ENCODE data around the gene TSEN2. TPM values are rescaled to one million over a fixed set of nuclear protein-coding genes. Genes with fewer than 3 reads are reported as not detected.

The TSEN2 gene
- total and polyA plus RNA-seq, 2 of the 13 experiments (the other 11 are each of a cell fraction or from before 2014, with no cell fraction given) = 11.0 to 17.3 TPM

- H4K20me1 ChIP-seq (ENCODE audit: insufficient read depth, low read length) = peaks cover 49% of the 10 kb centered on the region
- peak overlapping the region; percentile 94 for H3K27ac ChIP-seq (ENCODE audit: extremely low read length, insufficient read depth, low read length)
- POLR2A ChIA-PET = no interaction called here
- CTCF ChIA-PET (ENCODE audit: low intra/inter-chr PET ratio, low total read pairs) = no interaction called here
- no peak for FAIRE-seq
- ATAC-seq = no peak
- H3K36me3 ChIP-seq (replicated peaks in 1 of 2; ENCODE audit: control insufficient read depth in 1 of 2, insufficient read depth in 2 of 2, low read length in 2 of 2) = no peaks in the 10 kb centered on the region
- no peaks in the 10 kb centered on the region for H3K9me3 ChIP-seq (ENCODE audit: low read length)
- H2AFZ ChIP-seq (ENCODE audit: low read length) = no peak overlapping the region
- no peak for DNase-seq (ENCODE audit: low spot score)
- peaks cover 65% of the 10 kb centered on the region for H3K79me2 ChIP-seq (ENCODE audit: insufficient read depth, low read length)
- H3K9ac ChIP-seq (ENCODE audit: insufficient read depth, low read depth, low read length) = peak overlapping the region; percentile 94
- no peaks in the 10 kb centered on the region; a peak in 1 of 5 replicates for H3K27me3 ChIP-seq (ENCODE audit: control insufficient read depth in 1 of 2, insufficient read depth in 2 of 2, low read length in 2 of 2)
- peak overlapping the region; percentile 88 to 97 (median 91) for H3K4me3 ChIP-seq (replicated peaks in 1 of 3; ENCODE audit: insufficient read depth in 1 of 3, low read depth in 2 of 3, low read length in 3 of 3)
- intact Hi-C loops (cut with micrococcal nuclease; ENCODE audit: unreplicated experiment) = loop anchor here (5.0 kb wide), 1 partner anchor 104 kb away; the partner anchor contains the start of gene RAF1
- H3K4me2 ChIP-seq (ENCODE audit: low read depth, low read length) = peak overlapping the region; percentile 88
- BruUV-seq (replicated peaks) = no TSS peak
- H3K4me1 ChIP-seq (ENCODE audit: insufficient read depth, low read length) = peaks cover 59% of the 10 kb centered on the region
- in situ Hi-C loops (cut with HindIII; ENCODE audit: extremely low pct_ligation_motif_present, low pct_unique_long_range_greater_than_20kb) = no loop called here
- no peak for TF ChIP-seq POLR2A (IDR thresholded peaks at IDR 0.05; ENCODE audit: insufficient read depth in 1 of 2, low read depth in 2 of 2, low read length in 2 of 2)
- no peak for TF ChIP-seq ARID3A (IDR thresholded peaks at IDR 0.05; ENCODE audit: low read depth, low read length)
- TF ChIP-seq ZNF552 (CRISPR knock-in tag; IDR thresholded peaks at IDR 0.05; ENCODE audit: borderline replicate concordance) = no peak
- TF ChIP-seq ZNF704 (CRISPR knock-in tag; IDR thresholded peaks at IDR 0.05; ENCODE audit: borderline replicate concordance) = no peak
- no peak for TF ChIP-seq ZBTB39 (CRISPR knock-in tag; IDR thresholded peaks at IDR 0.05)
- TF ChIP-seq MXD3 (CRISPR knock-in tag; IDR thresholded peaks at IDR 0.05) = no peak
- TF ChIP-seq CHCHD3 (CRISPR knock-in tag; IDR thresholded peaks at IDR 0.05) = no peak
- no peak for TF ChIP-seq ZNF660 (CRISPR knock-in tag; IDR thresholded peaks at IDR 0.05; ENCODE audit: borderline replicate concordance, low read depth)
- TF ChIP-seq ZNF512 (CRISPR knock-in tag; IDR thresholded peaks at IDR 0.05) = no peak
- no peak for TF ChIP-seq PREB (CRISPR knock-in tag; IDR thresholded peaks at IDR 0.05)
- no peak for TF ChIP-seq KLF6 (CRISPR knock-in tag; IDR thresholded peaks at IDR 0.05)
- no peak for TF ChIP-seq BRCA1 (CRISPR knock-in tag; IDR thresholded peaks at IDR 0.05)
- no peak for TF ChIP-seq ZNF670 (CRISPR knock-in tag; IDR thresholded peaks at IDR 0.05; ENCODE audit: borderline replicate concordance)
- 37% methylated on average over 4 of the region's 4 CpGs for WGBS (ENCODE audit: low lambda C conversion rate)
These were observed 74.4 kb downstream of the TSEN2 start for GRCh38 chr3:12558706-12559105.
